Stomach (tissue), 9 donors: ENCODE measurements around the gene KRT4. TPM values are rescaled to one million over a fixed set of nuclear protein-coding genes. Genes with fewer than 3 reads are reported as not detected.

Experiments used
- DNase-seq, 2 donors: peaks; one replicate each; pipeline versions ENCODE4 v3.0.0 to v3.0.0-alpha.2; 2013 to 2019
- H3K27ac ChIP-seq, 5 donors: fragments of 200-600 bp in 4 of 5; sonication (generic) in 4 of 5; one replicate each; pipeline ENCODE4 v1.5.1; 2013 to 2019; ENCODE audit warnings: mild to moderate bottlenecking in 1 of 5, moderate library complexity in 1 of 5
- H3K27me3 ChIP-seq, 3 donors: fragments of 200-600 bp; sonication (generic); one replicate each; pipeline ENCODE4 v1.5.1; 2017 to 2019; ENCODE audit warnings: mixed run types in 1 of 3
- H3K36me3 ChIP-seq, 4 donors: fragments of 200-600 bp; sonication (generic); 1 replicate in 3 of 4; 2 replicates in 1 of 4; pipeline ENCODE4 v1.5.1; 2016 to 2019
- H3K4me1 ChIP-seq, 4 donors: fragments of 200-600 bp; sonication (generic); one replicate each; pipeline ENCODE4 v1.5.1; 2016 to 2019
- H3K4me3 ChIP-seq, 4 donors: fragments of 200-600 bp; sonication (generic) in 3 of 4; one replicate each; pipeline ENCODE4 v1.5.1; 2016 to 2019; ENCODE audit warnings: mild to moderate bottlenecking in 1 of 4
- H3K9me3 ChIP-seq, 4 donors: fragments of 200-600 bp; sonication (generic); one replicate each; pipeline ENCODE4 v1.5.1; 2016 to 2019
- EP300 ChIP-seq: sonication (generic); formaldehyde crosslinking; IDR thresholded peaks from one replicate; pipeline ENCODE4 v1.6.1; 2017; ENCODE audit warnings: antibody characterized with exemption
- POLR2A ChIP-seq, 4 donors: fragments of 450-650 bp; IDR thresholded peaks; one replicate each; pipeline ENCODE4 v1.6.1; 2016; ENCODE audit warnings: antibody characterized with exemption in 4 of 4, control low read depth in 2 of 4, mild to moderate bottlenecking in 1 of 4, moderate library complexity in 1 of 4
- POLR2AphosphoS5 ChIP-seq, 3 donors: sonication (generic); formaldehyde crosslinking; IDR thresholded peaks; one replicate each; pipeline ENCODE4 v1.6.1; 2016; ENCODE audit warnings: antibody characterized with exemption in 3 of 3
- WGBS, 5 donors: extraction: QIAGEN DNeasy Blood & Tissue Kit in 3 of 5; methylation state at CpG; one replicate each; pipeline versions ENCODE4 v1.1.5 to v1.1.7; 2013 to 2018; 5-methylcytosine and 5-hydroxymethylcytosine counted together
- intact Hi-C: fragments of 100-400 bp; cut with DNase I; formaldehyde crosslinking; loops from one replicate; pipeline ENCODE4 v1.15.1; 2023; ENCODE audit warnings: low total_unique reads
- polyA plus RNA-seq, 3 donors: library from polyadenylated mRNA; stranded (reverse); fragments of 200-250 nt; gene quantifications; one replicate each; pipeline ENCODE4 v1.2.3, GENCODE V29; 2013
- total RNA-seq, 5 donors: library from RNA; depleted of rRNA; stranded (reverse); fragments of >200 nt; gene quantifications; one replicate each; pipeline versions ENCODE4 v1.1.0 to v1.2.3, GENCODE V29; 2014 to 2016
- TF ChIP-seq, protein P1 (sequence below), 7 experiments: fragments of 450-650 bp in 4 of 7; fragments of 200-600 bp in 3 of 7; sonication (generic) in 3 of 7; IDR thresholded peaks; one replicate each; pipeline ENCODE4 v1.5.1; 2016 to 2019; ENCODE audit warnings: antibody characterized with exemption in 7 of 7, control low read depth in 2 of 7, mild to moderate bottlenecking in 1 of 7
- donor health status: healthy with polysubstance abuse.
- donor health status: Bipolar disorder and iron deficiency.
- donor health status: healthy.

The KRT4 gene
- total and polyA plus RNA-seq, 8 donors = 5.1 to 2,693 (median 11.2) TPM; not detected in 4

DNA sequence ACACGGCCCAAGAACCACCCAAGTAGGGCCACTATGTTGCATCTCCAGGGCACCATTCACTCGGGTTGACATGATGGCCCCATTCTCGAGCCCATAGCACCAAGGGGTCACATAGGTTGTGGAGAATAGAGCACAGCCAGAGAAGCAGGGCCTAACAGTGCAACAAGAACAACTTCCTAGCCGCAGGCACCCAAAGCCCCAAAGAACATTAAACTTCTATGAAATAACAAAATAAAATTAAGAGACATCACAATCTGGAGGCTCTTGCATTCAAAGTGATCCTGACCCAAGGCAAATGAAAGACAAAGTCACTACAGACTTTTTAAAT lies 1.9 kb downstream of the KRT4 start:
- TF ChIP-seq EP300 = no peak
- no peak for TF ChIP-seq POLR2AphosphoS5 (IDR thresholded peaks at IDR 0.05)
- no peak for TF ChIP-seq POLR2A (IDR thresholded peaks at IDR 0.05)
- TF ChIP-seq, protein P1, sequence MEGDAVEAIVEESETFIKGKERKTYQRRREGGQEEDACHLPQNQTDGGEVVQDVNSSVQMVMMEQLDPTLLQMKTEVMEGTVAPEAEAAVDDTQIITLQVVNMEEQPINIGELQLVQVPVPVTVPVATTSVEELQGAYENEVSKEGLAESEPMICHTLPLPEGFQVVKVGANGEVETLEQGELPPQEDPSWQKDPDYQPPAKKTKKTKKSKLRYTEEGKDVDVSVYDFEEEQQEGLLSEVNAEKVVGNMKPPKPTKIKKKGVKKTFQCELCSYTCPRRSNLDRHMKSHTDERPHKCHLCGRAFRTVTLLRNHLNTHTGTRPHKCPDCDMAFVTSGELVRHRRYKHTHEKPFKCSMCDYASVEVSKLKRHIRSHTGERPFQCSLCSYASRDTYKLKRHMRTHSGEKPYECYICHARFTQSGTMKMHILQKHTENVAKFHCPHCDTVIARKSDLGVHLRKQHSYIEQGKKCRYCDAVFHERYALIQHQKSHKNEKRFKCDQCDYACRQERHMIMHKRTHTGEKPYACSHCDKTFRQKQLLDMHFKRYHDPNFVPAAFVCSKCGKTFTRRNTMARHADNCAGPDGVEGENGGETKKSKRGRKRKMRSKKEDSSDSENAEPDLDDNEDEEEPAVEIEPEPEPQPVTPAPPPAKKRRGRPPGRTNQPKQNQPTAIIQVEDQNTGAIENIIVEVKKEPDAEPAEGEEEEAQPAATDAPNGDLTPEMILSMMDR (IDR thresholded peaks at IDR 0.05) = no peak
- Histone ChIP-seq H3K4me1 (peaks cover 0 to 12% (median 7%) of the 10 kb centered on the region in 4 donors), H3K9me3 (no peaks in the 10 kb centered on the region), H3K36me3 (no peaks in the 10 kb centered on the region), H3K27me3 (peaks cover 0 to 14% (median 0%) of the 10 kb centered on the region in 3 donors), H3K27ac (no peak overlapping the region), H3K4me3 (no peak overlapping the region)
- 66 to 83% (median 76%) methylated on average over 4 of the region's 4 CpGs for WGBS, 5 donors
- DNase-seq = no peak
- intact Hi-C loops = no loop called here

DNA sequence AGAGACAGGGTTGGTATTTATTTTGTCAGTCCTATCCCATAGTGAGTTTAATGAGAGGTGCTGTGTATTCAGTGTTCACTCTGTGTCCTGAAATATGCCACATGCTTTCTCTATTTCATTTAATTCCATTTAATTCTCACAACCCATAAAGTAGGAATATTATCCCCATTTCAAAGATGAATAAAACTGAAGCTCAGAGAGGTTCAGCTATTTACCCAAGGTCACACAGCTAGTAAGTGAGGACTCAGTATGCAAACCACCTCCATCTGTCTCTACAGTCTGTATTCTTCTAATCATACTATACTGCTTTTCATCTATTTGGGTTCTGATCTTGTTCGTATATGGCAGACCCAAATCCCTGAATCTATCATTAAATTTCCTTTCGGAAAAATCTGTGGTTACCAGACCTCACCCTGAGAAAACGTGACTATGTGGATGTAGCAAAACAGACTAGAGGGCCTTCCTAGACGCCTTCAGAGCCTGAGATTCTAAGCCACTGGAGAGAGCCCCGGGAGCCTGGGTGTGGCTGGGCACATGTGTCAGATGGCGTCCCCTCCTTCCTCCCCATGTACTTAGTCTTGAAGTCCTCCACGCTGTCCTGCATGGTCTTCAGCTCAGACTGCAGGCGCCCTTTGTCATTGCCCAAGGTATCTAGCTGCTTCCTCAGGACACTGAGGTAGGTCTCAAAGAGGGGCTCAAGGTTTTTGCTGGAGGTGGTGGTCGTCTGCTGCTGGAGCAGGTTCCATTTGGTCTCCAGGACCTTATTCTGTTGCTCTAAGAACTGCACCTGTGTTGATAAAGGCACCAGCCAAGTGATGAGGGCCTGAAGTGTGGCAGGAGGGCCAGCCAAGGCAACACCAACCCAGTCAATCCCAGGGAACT lies 2.5 kb downstream of the KRT4 start:
- WGBS, 5 donors = 86 to 92% (median 89%) methylated on average over 8 to 9 of the region's 9 CpGs
- intact Hi-C loops = no loop called here
- no peak for TF ChIP-seq POLR2AphosphoS5 (IDR thresholded peaks at IDR 0.05)
- TF ChIP-seq, protein P1 (IDR thresholded peaks at IDR 0.05) = no peak
- TF ChIP-seq EP300 = no peak
- TF ChIP-seq POLR2A (IDR thresholded peaks at IDR 0.05) = no peak
- no peaks in the 10 kb centered on the region for H3K9me3 ChIP-seq
- DNase-seq = no peak
- H3K27ac ChIP-seq = no peak overlapping the region
- H3K4me1 ChIP-seq = peaks cover 0 to 12% (median 7%) of the 10 kb centered on the region in 4 donors
- H3K27me3 ChIP-seq = peaks cover 0 to 10% (median 0%) of the 10 kb centered on the region in 3 donors
- no peaks in the 10 kb centered on the region for H3K36me3 ChIP-seq
- H3K4me3 ChIP-seq = no peak overlapping the region

DNA sequence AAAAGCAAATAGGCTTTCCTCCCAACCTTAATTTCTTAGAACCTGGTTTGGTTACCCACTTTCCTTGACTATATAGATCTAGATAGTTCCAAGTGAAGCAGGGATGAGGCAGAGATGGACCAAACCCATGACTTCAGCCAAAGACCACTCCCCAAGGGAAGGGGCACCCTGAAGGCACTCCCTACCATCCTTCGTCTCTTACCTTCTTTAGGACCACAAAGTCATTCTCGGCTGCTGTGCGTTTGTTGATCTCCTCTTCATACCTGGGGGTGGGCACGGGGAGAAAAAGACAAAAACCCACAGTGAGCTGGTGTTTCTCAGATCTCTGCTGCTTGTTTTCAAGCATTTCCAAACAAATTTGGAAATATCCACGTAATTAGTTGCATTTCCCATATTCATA lies 3.4 kb downstream of the KRT4 start:
- H3K27me3 ChIP-seq = peaks cover 0 to 10% (median 0%) of the 10 kb centered on the region in 3 donors
- no peak for DNase-seq
- H3K4me1 ChIP-seq = peaks cover 0 to 12% (median 7%) of the 10 kb centered on the region in 4 donors
- H3K9me3 ChIP-seq = no peaks in the 10 kb centered on the region
- H3K36me3 ChIP-seq = no peaks in the 10 kb centered on the region
- WGBS, 5 donors = 70 to 87% (median 76%) methylated on average over 5 of the region's 5 CpGs
- no peak for TF ChIP-seq POLR2AphosphoS5 (IDR thresholded peaks at IDR 0.05)
- no peak for TF ChIP-seq POLR2A (IDR thresholded peaks at IDR 0.05)
- no peak for TF ChIP-seq EP300
- TF ChIP-seq, protein P1 (IDR thresholded peaks at IDR 0.05) = no peak
- no peak overlapping the region for H3K27ac ChIP-seq
- H3K4me3 ChIP-seq = no peak overlapping the region
- intact Hi-C loops = no loop called here

DNA sequence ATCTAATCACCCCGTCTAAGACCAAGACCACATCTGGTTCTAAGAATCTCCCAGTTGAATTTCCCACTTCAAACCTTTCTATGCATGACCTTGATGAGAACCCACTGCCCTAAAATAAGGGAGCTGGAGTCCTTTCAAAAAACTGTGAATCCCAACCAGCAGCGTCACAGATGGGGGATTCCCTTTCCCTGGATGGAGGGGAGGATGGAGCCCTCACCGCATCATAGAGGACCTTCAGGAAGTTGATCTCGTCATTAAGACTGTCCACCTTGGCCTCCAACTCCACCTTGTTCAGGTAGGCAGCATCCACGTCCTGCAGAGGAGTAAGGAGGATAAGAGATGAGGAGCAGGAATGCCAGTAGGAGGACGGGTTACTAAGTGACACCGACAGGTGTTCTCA lies 4.8 kb downstream of the KRT4 start:
- Histone ChIP-seq H3K36me3 (no peaks in the 10 kb centered on the region), H3K27me3 (peaks cover 0 to 10% (median 0%) of the 10 kb centered on the region in 3 donors), H3K4me1 (peaks cover 0 to 4% (median 2%) of the 10 kb centered on the region in 4 donors), H3K4me3 (no peak overlapping the region), H3K27ac (no peak overlapping the region), H3K9me3 (no peaks in the 10 kb centered on the region)
- intact Hi-C loops = no loop called here
- no peak for DNase-seq
- 77 to 88% (median 81%) methylated on average over 7 of the region's 7 CpGs for WGBS, 5 donors
- no peak for TF ChIP-seq POLR2AphosphoS5 (IDR thresholded peaks at IDR 0.05)
- no peak for TF ChIP-seq EP300
- TF ChIP-seq, protein P1 (IDR thresholded peaks at IDR 0.05) = no peak
- no peak for TF ChIP-seq POLR2A (IDR thresholded peaks at IDR 0.05)
